ENCODE data around the gene MPZL2. TPM values are rescaled to one million over a fixed set of nuclear protein-coding genes. Genes with fewer than 3 reads are reported as not detected.

MPZL2 gene
- 1.6 and 1.8 TPM in 2 replicates for total RNA-seq (2013; cell fraction: nucleolus; rRNA removed)
- total RNA-seq (2014; rRNA removed): 3.3 and 4.0 TPM in 2 replicates
- total RNA-seq (2014; rRNA removed; fragmentation: Illumina TruSeq; extraction: Trizol): 3.0 and 3.1 TPM in 2 replicates
- total RNA-seq (2021): 3.2 and 4.4 TPM in 2 replicates
- not detected for polyA plus RNA-seq (2011; ENCODE audit: low read depth)
- 0.76 and 0.81 TPM in 2 replicates for polyA plus RNA-seq (2011; rRNA removed)
- polyA plus RNA-seq (2011; cell fraction: cytosol; rRNA removed): 0.37 and 0.45 TPM in 2 replicates
- polyA plus RNA-seq (2011; cell fraction: nucleus; rRNA removed): 0.89 and 1.5 TPM in 2 replicates
- 0.15 and 0.17 TPM in 2 replicates for polyA plus RNA-seq (2012)
- 4.8 and 5.2 TPM in 2 replicates for polyA plus RNA-seq (2014; fragmentation: Illumina TruSeq; extraction: Trizol)
- 1 to 10 TPM; 4.2 to 4.5 TPM for polyA plus RNA-seq (2014; fragmentation: Nextera tagmentation; extraction: Ambion mirVana)
- polyA plus RNA-seq (2014; rRNA removed): 2.5 and 2.6 TPM in 2 replicates
- 1 to 10 TPM in 1 of 2 experiments, under 1 TPM in 1; 0.88 to 1.6 TPM for polyA plus RNA-seq (2016; fragmentation: Nextera tagmentation; extraction: Ambion mirVana)
- polyA minus RNA-seq (2011; rRNA and poly(A)+ RNA removed): 0.21 and 0.44 TPM in 2 replicates
- polyA minus RNA-seq (2011; cell fraction: cytosol; rRNA and poly(A)+ RNA removed): not detected in 2 replicates
- 0.12 TPM in 1 of 2 replicates, not detected in the other for polyA minus RNA-seq (2011; cell fraction: nucleus; rRNA and poly(A)+ RNA removed)
- Bru-seq, nascent RNA: percentile 45 among the genes with signal in this experiment
- percentile 37 among the genes with signal in this experiment for BruChase-seq, experiment 1, labeled RNA remaining after a 6-hour chase
- BruChase-seq, experiment 2, labeled RNA remaining after a 2-hour chase: percentile 34 among the genes with signal in this experiment
- long read RNA-seq, experiment 1, partial matches to known transcripts: 1 of 2 reads
- long read RNA-seq, experiment 1, other reads (novel, unspliced or antisense): 1 of 2 reads
- long read RNA-seq, experiment 2, partial matches to known transcripts: 0 of 4 reads
- long read RNA-seq, experiment 2, other reads (novel, unspliced or antisense): 1 of 4 reads

DNA sequence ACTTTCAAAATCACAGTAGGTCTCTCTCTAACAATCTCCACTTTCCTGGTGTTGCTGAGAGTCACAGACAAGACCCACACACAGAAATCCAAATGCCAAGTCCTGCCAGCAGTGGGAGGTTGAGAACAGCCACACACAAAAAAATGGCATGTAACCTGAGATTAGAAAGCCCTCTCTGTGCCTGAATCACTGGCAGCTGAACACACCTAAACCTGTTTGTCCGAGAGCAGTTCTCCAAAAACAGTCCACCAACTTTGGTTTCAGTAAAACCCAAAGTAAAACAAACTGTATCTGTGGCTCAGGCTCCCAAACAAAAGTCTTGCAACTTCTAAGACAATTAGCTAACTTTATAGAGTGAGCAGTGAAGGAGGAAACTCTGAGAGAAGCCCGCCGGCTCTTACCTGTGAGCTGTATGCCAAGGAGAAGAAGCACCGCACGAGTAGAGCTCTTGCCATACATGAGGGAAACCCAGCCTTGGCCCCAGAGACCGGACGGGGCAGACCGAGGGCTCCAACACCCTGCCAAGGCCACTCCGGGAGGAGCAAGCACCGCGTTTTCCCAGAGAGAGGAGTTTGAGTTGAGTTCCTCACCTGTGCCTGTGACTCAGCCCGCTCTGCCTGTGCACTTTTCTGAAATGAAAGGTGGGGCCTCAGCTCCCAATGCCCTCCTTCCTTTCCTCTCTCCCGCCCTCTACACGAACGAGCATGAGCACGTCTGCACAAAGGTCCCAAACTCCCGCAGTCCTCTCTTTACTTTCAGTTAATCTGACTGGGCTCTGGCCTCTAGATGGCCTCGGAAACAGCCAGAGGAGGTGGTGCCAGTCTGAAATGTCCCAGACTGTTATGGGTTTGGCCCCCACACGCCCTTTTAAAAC, at the start of gene MPZL2:
TSS of gene MPZL2 (minus strand) at position 603 of the 874 bp plus-strand sequence. CDS start at position 459, 144 bp downstream.
- POLR2A ChIA-PET: interaction anchor here (1.1 to 1.3 kb wide), 2 partner anchors 21 to 23 kb away, joined by 3 read pairs; no protein-coding TSS in a partner anchor
- TF ChIP-seq KLF5 (IDR thresholded peaks at IDR 0.05; ENCODE audit: partially characterized antibody): no peak
- no peak for TF ChIP-seq SP1 (IDR thresholded peaks at IDR 0.05; ENCODE audit: low read depth, low read length)
- TF ChIP-seq USF2 (IDR thresholded peaks at IDR 0.05; ENCODE audit: borderline replicate concordance, low read depth, low read length): no peak
- TF ChIP-seq CBX5 (IDR thresholded peaks at IDR 0.05; ENCODE audit: low read depth): no peak
- TF ChIP-seq CHD1 (IDR thresholded peaks at IDR 0.05; ENCODE audit: low read depth, low read length): no peak
- no peak for TF ChIP-seq MYB (IDR thresholded peaks at IDR 0.05; ENCODE audit: borderline replicate concordance, low read depth, low read length)
- no peak for TF ChIP-seq YBX1 (IDR thresholded peaks at IDR 0.05)
- TF ChIP-seq KAT2A (conservative IDR thresholded peaks at IDR 0.05; ENCODE audit: control insufficient read depth, low read depth, low read length): no peak
- no peak for TF ChIP-seq RB1 (IDR thresholded peaks at IDR 0.05; ENCODE audit: borderline replicate concordance)
- no peak for TF ChIP-seq ZSCAN29 (IDR thresholded peaks at IDR 0.05)
- TF ChIP-seq SIX5 (IDR thresholded peaks at IDR 0.05; ENCODE audit: low read depth, low read length, severe bottlenecking): no peak
- TF ChIP-seq, protein P1, sequence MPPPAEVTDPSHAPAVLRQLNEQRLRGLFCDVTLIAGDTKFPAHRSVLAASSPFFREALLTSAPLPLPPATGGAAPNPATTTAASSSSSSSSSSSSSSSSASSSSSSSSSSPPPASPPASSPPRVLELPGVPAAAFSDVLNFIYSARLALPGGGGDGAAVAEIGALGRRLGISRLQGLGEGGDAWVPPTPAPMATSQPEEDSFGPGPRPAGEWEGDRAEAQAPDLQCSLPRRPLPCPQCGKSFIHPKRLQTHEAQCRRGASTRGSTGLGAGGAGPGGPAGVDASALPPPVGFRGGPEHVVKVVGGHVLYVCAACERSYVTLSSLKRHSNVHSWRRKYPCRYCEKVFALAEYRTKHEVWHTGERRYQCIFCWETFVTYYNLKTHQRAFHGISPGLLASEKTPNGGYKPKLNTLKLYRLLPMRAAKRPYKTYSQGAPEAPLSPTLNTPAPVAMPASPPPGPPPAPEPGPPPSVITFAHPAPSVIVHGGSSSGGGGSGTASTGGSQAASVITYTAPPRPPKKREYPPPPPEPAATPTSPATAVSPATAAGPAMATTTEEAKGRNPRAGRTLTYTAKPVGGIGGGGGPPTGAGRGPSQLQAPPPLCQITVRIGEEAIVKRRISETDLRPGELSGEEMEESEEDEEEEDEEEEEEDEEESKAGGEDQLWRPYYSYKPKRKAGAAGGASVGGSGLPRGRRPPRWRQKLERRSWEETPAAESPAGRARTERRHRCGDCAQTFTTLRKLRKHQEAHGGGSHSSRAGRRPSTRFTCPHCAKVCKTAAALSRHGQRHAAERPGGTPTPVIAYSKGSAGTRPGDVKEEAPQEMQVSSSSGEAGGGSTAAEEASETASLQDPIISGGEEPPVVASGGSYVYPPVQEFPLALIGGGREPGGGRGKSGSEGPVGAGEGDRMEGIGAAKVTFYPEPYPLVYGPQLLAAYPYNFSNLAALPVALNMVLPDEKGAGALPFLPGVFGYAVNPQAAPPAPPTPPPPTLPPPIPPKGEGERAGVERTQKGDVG (CRISPR knock-in tag; IDR thresholded peaks at IDR 0.05): no peak
- TF ChIP-seq SREBF2 (IDR thresholded peaks at IDR 0.05; ENCODE audit: low read length): no peak
- no peak for TF ChIP-seq MTA2 (IDR thresholded peaks at IDR 0.05; ENCODE audit: low read depth)
- TF ChIP-seq ASH2L (IDR thresholded peaks at IDR 0.05; ENCODE audit: borderline replicate concordance, low read depth): no peak
- no peak for TF ChIP-seq NR2F1 (conservative IDR thresholded peaks at IDR 0.05)

More for the DNA sequence above, at the start of gene MPZL2:
- peaks cover 0 to 13% of the 10 kb centered on the region in 2 experiments; a peak in 1 of 4 replicates for H3K27me3 ChIP-seq (replicated peaks in 1 of 2; ENCODE audit: control insufficient read depth in 2 of 2, insufficient read depth in 2 of 2, low read length in 1 of 2)
- ChIA-PET RAD21 (ENCODE audit: unreplicated experiment) (interaction anchor here (1.4 to 2.0 kb wide), 3 partner anchors 14 to 66 kb away, joined by 3 to 10 read pairs (median 5); no protein-coding TSS in a partner anchor), CTCF (interaction anchor here (0.6 to 5.3 kb wide), 7 partner anchors 11 to 92 kb away, joined by 3 to 35 read pairs (median 4); partner anchors contain the start of gene MPZL3), SMC1A (ENCODE audit: uncharacterized antibody, unreplicated experiment) (interaction anchor here (0.7 to 10.2 kb wide), 9 partner anchors 14 to 107 kb away, joined by 3 to 56 read pairs (median 4); no protein-coding TSS in a partner anchor)
- in situ Hi-C loops (cut with MboI): no loop called here
- H3K4me2 ChIP-seq (ENCODE audit: control insufficient read depth, insufficient read depth): peak within 1 kb of the TSS; percentile 69
- ATAC-seq: peak; percentile 70
- no peak for DNase-seq (ENCODE audit: low read depth, low spot score)
- intact Hi-C loops (cut with micrococcal nuclease; ENCODE audit: unreplicated experiment): no loop called here
- H3K36me3 ChIP-seq (ENCODE audit: control insufficient read depth in 2 of 2, insufficient read depth in 2 of 2, low read length in 1 of 2): no peaks in the 10 kb centered on the region
- no peaks in the 10 kb centered on the region for H3K79me2 ChIP-seq (ENCODE audit: control insufficient read depth, insufficient read depth, low read length)
- no peak within 1 kb of the TSS for H3K9ac ChIP-seq (ENCODE audit: control insufficient read depth, insufficient read depth, low read length)
- H3K9me3 ChIP-seq (replicated peaks; ENCODE audit: control insufficient read depth, insufficient read depth, low read length): no peaks in the 10 kb centered on the region; the same call in 2 of the 3 replicates
- H4K20me1 ChIP-seq (ENCODE audit: control insufficient read depth, insufficient read depth): no peaks in the 10 kb centered on the region
- no peak for FAIRE-seq
- no TSS peak for BruUV-seq (replicated peaks)
- WGBS (ENCODE audit: insufficient coverage, insufficient replicate concordance, low lambda C conversion rate, missing lambda C conversion rate): 10% methylated on average over 19 of the region's 19 CpGs
- peaks cover 9% of the 10 kb centered on the region for H3K4me1 ChIP-seq (ENCODE audit: control insufficient read depth, insufficient read depth, low read length)
- H3K27ac ChIP-seq (ENCODE audit: control insufficient read depth, insufficient read depth): no peak within 1 kb of the TSS
- no peak within 1 kb of the TSS for H3K4me3 ChIP-seq
- H2AFZ ChIP-seq (ENCODE audit: control insufficient read depth, low read depth, low read length): peak within 1 kb of the TSS; percentile 20

Data from GM12878 (cell line).